GM12878 (cell line): ENCODE results near the gene ABT1. TPM values are rescaled to one million over a fixed set of nuclear protein-coding genes. Genes with fewer than 3 reads are reported as not detected.

Experiments used
- ATAC-seq: fragments of 200-7000 bp; cut with Tn5 transposase; 3 replicates; pipeline ENCODE4 v1.9.1; 2020; ENCODE audit warnings: mild to moderate bottlenecking, moderate library complexity
- BruUV-seq: library from RNA; stranded (reverse); fragments of 400-500 nt; replicated peaks from 2 replicates; lab custom pipeline; 2021; lab: Mats Ljungman, UMichigan
- CTCF ChIA-PET: fragments of 300-600 bp; sonication (Branson Sonifier 250); formaldehyde crosslinking; extraction: SDS; loops from one replicate; lab custom pipeline; 2021; ENCODE audit warnings: inconsistent platforms; lab: Yijun Ruan, JAX
- POLR2A ChIA-PET: fragments of 350-600 bp; formaldehyde crosslinking; extraction: SDS; loops from one replicate; lab custom pipeline; 2021; ENCODE audit warnings: inconsistent platforms; lab: Charles Lee
- RAD21 ChIA-PET: fragments of 300-600 bp; sonication (Branson Sonifier 250); formaldehyde crosslinking; loops from one replicate; lab custom pipeline; 2023; ENCODE audit warnings: antibody characterized with exemption; ENCODE audit not compliant: unreplicated experiment; lab: Charles Lee
- SMC1A ChIA-PET: fragments of 300-600 bp; sonication (Branson Sonifier 250); formaldehyde crosslinking; loops from one replicate; lab custom pipeline; 2023; ENCODE audit not compliant: unreplicated experiment, uncharacterized antibody; lab: Charles Lee
- DNase-seq: peaks from one replicate; pipeline ENCODE4 v3.0.0-alpha.2; 2011; ENCODE audit warnings: low read depth, low spot score
- FAIRE-seq: peaks from 3 replicates; lab custom pipeline; 2011; peaks lifted over from hg19 to GRCh38; lab: Jason Lieb, UNC
- H2AFZ ChIP-seq: 2 replicates; pipeline ENCODE4 v1.6.0; 2011; ENCODE audit warnings: low read depth, low read length, control low read depth; ENCODE audit not compliant: control insufficient read depth
- H3K27ac ChIP-seq: 2 replicates; pipeline ENCODE4 v1.5.1; 2011; ENCODE audit warnings: control low read depth; ENCODE audit not compliant: control insufficient read depth, insufficient read depth
- H3K27me3 ChIP-seq, 2 experiments: replicated peaks in 1 of 2; 2 replicates each; pipeline versions ENCODE4 v1.6.0 to v1.6.1; 2011; ENCODE audit warnings: low read length in 1 of 2; ENCODE audit not compliant: control insufficient read depth in 2 of 2, insufficient read depth in 2 of 2
- H3K36me3 ChIP-seq, 2 experiments: 2 replicates each; pipeline ENCODE4 v1.5.1; 2011; ENCODE audit warnings: low read length in 1 of 2; ENCODE audit not compliant: control insufficient read depth in 2 of 2, insufficient read depth in 2 of 2
- H3K4me1 ChIP-seq: 2 replicates; pipeline ENCODE4 v1.6.1; 2011; ENCODE audit warnings: mild to moderate bottlenecking, low read length, moderate library complexity, mixed read lengths; ENCODE audit not compliant: control insufficient read depth, insufficient read depth
- H3K4me2 ChIP-seq: 2 replicates; pipeline ENCODE4 v1.6.0; 2011; ENCODE audit warnings: control low read depth; ENCODE audit not compliant: control insufficient read depth, insufficient read depth
- H3K4me3 ChIP-seq: fragments of 200-600 bp; sonication (generic); 2 replicates; pipeline ENCODE4 v1.5.1; 2016
- H3K79me2 ChIP-seq: 2 replicates; pipeline ENCODE4 v1.6.0; 2011; ENCODE audit warnings: low read length; ENCODE audit not compliant: control insufficient read depth, insufficient read depth
- H3K9ac ChIP-seq: 2 replicates; pipeline ENCODE4 v1.8.0; 2011; ENCODE audit warnings: low read length, control low read depth, mixed read lengths; ENCODE audit not compliant: control insufficient read depth, insufficient read depth
- H3K9me3 ChIP-seq: replicated peaks from 3 replicates; pipeline ENCODE4 v1.5.1; 2011; ENCODE audit warnings: mild to moderate bottlenecking, low read length; ENCODE audit not compliant: control insufficient read depth, insufficient read depth
- H4K20me1 ChIP-seq: 2 replicates; pipeline ENCODE4 v1.6.0; 2011; ENCODE audit not compliant: control insufficient read depth, insufficient read depth
- BHLHE40 ChIP-seq, 2 experiments: fragments of 450-650 bp in 1 of 2; IDR thresholded peaks; 2 replicates each; pipeline ENCODE4 v1.6.1; 2011 to 2017; ENCODE audit warnings: low read depth in 2 of 2, borderline replicate concordance in 1 of 2, improper control_type of control experiment in 1 of 2, low read length in 1 of 2, mild to moderate bottlenecking in 1 of 2
- CHD1 ChIP-seq: IDR thresholded peaks from 2 replicates; pipeline ENCODE4 v1.6.1; 2012; ENCODE audit warnings: low read depth, low read length, improper control_type of control experiment
- EP300 ChIP-seq, 2 experiments: fragments of 150-350 bp in 1 of 2; IDR thresholded peaks; 2 replicates each; pipeline ENCODE4 v1.6.1; 2011 to 2012; ENCODE audit warnings: low read depth in 2 of 2, low read length in 2 of 2, borderline replicate concordance in 1 of 2, improper control_type of control experiment in 1 of 2, inconsistent platforms in 1 of 2; ENCODE audit not compliant: control insufficient read depth in 1 of 2
- HDAC6 ChIP-seq: fragments of 200-600 bp; sonication (generic); IDR thresholded peaks from one replicate; pipeline ENCODE4 v1.8.0; 2017; ENCODE audit warnings: antibody characterized with exemption; ENCODE audit not compliant: unreplicated experiment
- IKZF1 ChIP-seq: fragments of 450-650 bp; conservative IDR thresholded peaks from 2 replicates; pipeline ENCODE4 v1.6.1; 2017; ENCODE audit warnings: antibody characterized with exemption, mild to moderate bottlenecking
- IRF4 ChIP-seq: IDR thresholded peaks from 2 replicates; pipeline ENCODE4 v1.6.1; 2011; ENCODE audit warnings: low read depth, low read length
- JUND ChIP-seq: IDR thresholded peaks from 2 replicates; pipeline ENCODE4 v1.6.1; 2012; ENCODE audit warnings: low read depth, mild to moderate bottlenecking, low read length, improper control_type of control experiment, moderate library complexity
- NBN ChIP-seq: fragments of 450-650 bp; IDR thresholded peaks from 2 replicates; pipeline ENCODE4 v1.6.1; 2016
- RAD21 ChIP-seq: IDR thresholded peaks from 2 replicates; pipeline ENCODE4 v1.6.1; 2011; ENCODE audit warnings: mild to moderate bottlenecking, low read depth, low read length, moderate library complexity; ENCODE audit not compliant: insufficient read depth
- RELB ChIP-seq: fragments of 450-650 bp; IDR thresholded peaks from 2 replicates; pipeline ENCODE4 v1.6.1; 2017; ENCODE audit warnings: low read depth, mild to moderate bottlenecking, moderate library complexity
- SPI1 ChIP-seq: IDR thresholded peaks from 2 replicates; pipeline ENCODE4 v1.6.1; 2011; ENCODE audit warnings: low read depth, mild to moderate bottlenecking, low read length, moderate library complexity, borderline replicate concordance; ENCODE audit not compliant: insufficient read depth
- STAT1 ChIP-seq: fragments of 450-650 bp; conservative IDR thresholded peaks from 2 replicates; pipeline ENCODE4 v1.6.1; 2014; ENCODE audit warnings: antibody characterized with exemption, mild to moderate bottlenecking
- YY1 ChIP-seq: IDR thresholded peaks from 2 replicates; pipeline ENCODE4 v1.6.1; 2011; ENCODE audit warnings: low read depth, mild to moderate bottlenecking, low read length
- ZBTB40 ChIP-seq: fragments of 450-650 bp; IDR thresholded peaks from 2 replicates; pipeline ENCODE4 v1.6.1; 2016; ENCODE audit warnings: mild to moderate bottlenecking, moderate library complexity, borderline replicate concordance
- ZNF217 ChIP-seq: fragments of 450-650 bp; IDR thresholded peaks from 2 replicates; pipeline ENCODE4 v1.6.1; 2017; ENCODE audit warnings: antibody characterized with exemption, mild to moderate bottlenecking
- ZNF274 ChIP-seq: IDR thresholded peaks from one replicate; pipeline ENCODE4 v1.8.0; 2011; ENCODE audit not compliant: insufficient read length, insufficient read depth
- WGBS: methylation state at CpG from one replicate; pipeline ENCODE4 v1.1.6; 2016; ENCODE audit warnings: low lambda C conversion rate; ENCODE audit not compliant: insufficient replicate concordance, insufficient coverage; ENCODE audit errors: missing lambda C conversion rate; 5-methylcytosine and 5-hydroxymethylcytosine counted together
- in situ Hi-C: fragments of 300-500 bp; cut with MboI; formaldehyde crosslinking; loops from 9 replicates; pipeline ENCODE4 v1.14.3; 2018; ENCODE audit warnings: mixed read lengths
- intact Hi-C: fragments of 100-400 bp; cut with micrococcal nuclease; formaldehyde crosslinking; loops from one replicate; pipeline ENCODE4 v1.14.2; 2022; ENCODE audit not compliant: unreplicated experiment
- polyA plus RNA-seq, 11 experiments: library from polyadenylated mRNA; depleted of rRNA in 4 of 11; unstranded in 6 of 11; stranded (reverse) in 5 of 11; fragments of >200 nt; fragmentation: Nextera tagmentation in 4 of 11; fragmentation: Illumina TruSeq in 1 of 11; extraction: Ambion mirVana in 4 of 11; extraction: Trizol in 1 of 11; gene quantifications; 1 replicate in 1 of 11; 2 replicates in 10 of 11; pipeline versions ENCODE4 v1.2.1 to v1.2.3, GENCODE V29; 2011 to 2016; ENCODE audit warnings: inconsistent platforms in 2 of 11, missing spikeins in 2 of 11, low read depth in 1 of 11
- total RNA-seq, 4 experiments: library from RNA; depleted of rRNA in 3 of 4; stranded (reverse); fragments of >200 nt in 3 of 4; fragmentation: Illumina TruSeq in 1 of 4; extraction: Trizol in 1 of 4; gene quantifications; 2 replicates each; pipeline versions ENCODE4 v1.2.1 to v1.2.3, GENCODE V29; 2013 to 2021

Gene ABT1
- total and polyA plus RNA-seq, 10 of the 15 experiments (the other 5 are each of a cell fraction or from before 2014, with no cell fraction given) = 8.4 to 43.5 (median 28.2) TPM

- Histone ChIP-seq H3K4me2 (peak overlapping the region; percentile 92), H3K9me3 (peaks cover 8% of the 10 kb centered on the region; the same call in 2 of the 3 replicates), H3K36me3 (no peaks in the 10 kb centered on the region), H3K27ac (no peak overlapping the region; the same call in 1 of the 2 replicates), H3K27me3 (no peaks in the 10 kb centered on the region), H3K4me1 (peaks cover 11% of the 10 kb centered on the region), H3K4me3 (peak overlapping the region; percentile 54; the same call in 1 of the 2 replicates), H3K9ac (peak overlapping the region; percentile 39), H4K20me1 (no peaks in the 10 kb centered on the region), H2AFZ (peak overlapping the region; percentile 87), H3K79me2 (no peaks in the 10 kb centered on the region)
- SMC1A ChIA-PET = interaction anchor here (0.8 to 11.6 kb wide), 7 partner anchors 9 to 551 kb away, joined by 3 to 170 read pairs (median 4); partner anchors contain the start of gene ABT1
- BruUV-seq = no TSS peak
- intact Hi-C loops (no loop called here), in situ Hi-C loops (no loop called here)
- ATAC-seq (peak; percentile 61), DNase-seq (no peak), FAIRE-seq (peak; percentile 57)
- WGBS = 3% methylated on average over 31 of the region's 31 CpGs
- CTCF ChIA-PET = interaction anchor here (0.7 to 13.0 kb wide), 8 partner anchors 9 to 502 kb away, joined by 3 to 267 read pairs (median 3); partner anchors contain the start of gene ABT1
- RAD21 ChIA-PET = interaction anchor here (0.6 to 8.8 kb wide), 8 partner anchors 14 to 550 kb away, joined by 3 to 64 read pairs (median 3); partner anchors contain the start of gene ABT1
- POLR2A ChIA-PET = interaction anchor here (1.0 to 1.3 kb wide), 4 partner anchors 13 to 483 kb away, joined by 3 to 8 read pairs (median 6); no protein-coding TSS in a partner anchor
- peak; percentile 43; the same call in 1 of the 2 replicates for TF ChIP-seq IRF4
- no peak for TF ChIP-seq ZNF274
- TF ChIP-seq BHLHE40 (IDR thresholded peaks at IDR 0.05; ENCODE audit: borderline replicate concordance in 1 of 2, low read depth in 2 of 2, low read length in 1 of 2) = no peak
- peak; percentile 60; the same call in 1 of the 2 replicates for TF ChIP-seq ZBTB40
- peak; percentile 63; the same call in 1 of the 2 replicates for TF ChIP-seq NBN
- peak; percentile 91 for TF ChIP-seq SPI1
- TF ChIP-seq EP300 (IDR thresholded peaks at IDR 0.05; ENCODE audit: borderline replicate concordance in 1 of 2, control insufficient read depth in 1 of 2, low read depth in 2 of 2, low read length in 2 of 2) = 0 out of 4 replicates have a peak, but pooled peaks of 1 of the 2 experiments have one; percentile 27
- no peak for TF ChIP-seq CHD1
- TF ChIP-seq JUND = no peak
- peak; percentile 74; the same call in 1 of the 2 replicates for TF ChIP-seq ZNF217
- TF ChIP-seq RELB = peak; percentile 81; the same call in 1 of the 2 replicates
- TF ChIP-seq IKZF1 = peak; percentile 94
- no peak for TF ChIP-seq HDAC6
- 0 out of 2 replicates have a peak, but pooled peaks have one; percentile 41 for TF ChIP-seq STAT1
- TF ChIP-seq RAD21 = no peak
- TF ChIP-seq YY1 = 0 out of 2 replicates have a peak, but pooled peaks have one; percentile 18
Measured at GRCh38 chr6:26576929-26577719, 19.6 kb upstream of the ABT1 start.
